T-helper 2 cell treated with Interferon-gamma antibody and Interleukin-4, amounts not matched to agents 100 ng/mL and 5 ng/mL, for 36 hours (primary cell): Measurements from ENCODE around the gene PSMC2. TPM values are rescaled to one million over a fixed set of nuclear protein-coding genes. Genes with fewer than 3 reads are reported as not detected.

ENCODE experiments used
- total RNA-seq: library from RNA; stranded (reverse); gene quantifications from 2 replicates; pipeline ENCODE4 v1.2.3, GENCODE V29; 2022

The PSMC2 gene
- total RNA-seq, 1 donor from 2014 or later, result 162 TPM

Other genes starting within 250 kb of the PSMC2 start
- gene NAPEPLD, start 198.5 kb upstream of the PSMC2 start, total RNA-seq, result 12.7 and 13.2 TPM in 2 replicates
- 57.6 and 59.4 TPM in 2 replicates for gene PMPCB, start 50.2 kb upstream of the PSMC2 start, total RNA-seq
- 34.5 and 35.4 TPM in 2 replicates for gene DNAJC2, start 2.9 kb upstream of the PSMC2 start, total RNA-seq
- not detected in 2 replicates for gene SLC26A5, start 98.6 kb downstream of the PSMC2 start, total RNA-seq